Measurements from ENCODE around the gene VTI1A.

VTI1A gene

DNA sequence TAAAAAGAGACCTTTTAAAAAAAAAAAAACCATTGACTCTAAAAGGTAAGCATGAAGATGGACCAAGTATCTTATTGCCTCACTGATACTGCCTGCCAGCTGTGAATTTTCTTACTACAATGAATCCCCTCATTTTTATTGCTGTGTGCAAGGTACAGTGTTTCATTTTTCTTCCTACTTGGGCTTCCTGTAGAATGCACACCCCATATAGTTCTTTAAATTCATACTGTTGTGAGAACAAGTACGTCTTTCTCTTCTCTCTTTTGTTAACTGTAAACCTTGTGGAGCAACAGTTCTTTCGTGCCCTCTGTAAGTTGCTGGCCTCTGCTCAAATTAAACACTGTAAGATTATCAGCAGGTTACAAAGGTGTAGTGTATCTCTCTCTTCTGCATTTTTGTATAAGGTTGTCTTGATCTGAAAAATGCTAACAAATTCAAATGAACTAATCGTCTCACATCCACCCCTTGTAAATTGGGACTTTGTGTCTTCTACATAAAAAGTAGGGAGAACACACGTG is 105.6 kb downstream of the VTI1A start:
- no peak for DNase-seq (ENCODE audit: low read depth)
- TF ChIP-seq CTCF (IDR thresholded peaks at IDR 0.05; ENCODE audit: low read depth, low read length) (no peak), MAX (IDR thresholded peaks at IDR 0.05; ENCODE audit: low read depth, low read length) (no peak), POLR2A (IDR thresholded peaks at IDR 0.05; ENCODE audit: extremely low read depth, insufficient read length) (no peak), MYC (IDR thresholded peaks at IDR 0.05; ENCODE audit: low read depth, low read length) (no peak)
- H3K4me3 ChIP-seq (ENCODE audit: low read depth, low read length) = no peak overlapping the region

DNA sequence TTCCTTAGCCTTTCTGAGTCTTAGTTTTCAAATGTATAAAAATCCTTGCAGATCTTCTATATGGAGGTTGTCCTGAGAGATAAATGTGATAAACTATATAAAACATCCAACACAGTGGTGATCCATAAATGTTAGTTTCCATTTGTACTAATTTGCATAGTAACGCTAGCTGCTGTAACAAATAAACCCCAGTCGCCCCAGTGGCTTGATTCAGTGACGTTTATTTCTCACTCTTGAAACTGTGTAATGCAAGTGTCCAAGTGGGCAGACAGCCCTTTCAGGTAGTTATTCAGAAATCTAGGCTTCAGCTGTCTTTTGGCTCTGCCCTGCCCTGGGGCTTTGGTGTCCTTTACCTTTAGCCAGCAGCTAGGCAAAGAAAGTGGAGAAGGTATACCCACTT is 106.3 kb downstream of the VTI1A start:
- TF ChIP-seq MAX (IDR thresholded peaks at IDR 0.05; ENCODE audit: low read depth, low read length) (no peak), POLR2A (IDR thresholded peaks at IDR 0.05; ENCODE audit: extremely low read depth, insufficient read length) (no peak), MYC (IDR thresholded peaks at IDR 0.05; ENCODE audit: low read depth, low read length) (no peak), CTCF (IDR thresholded peaks at IDR 0.05; ENCODE audit: low read depth, low read length) (no peak)
- no peak overlapping the region for H3K4me3 ChIP-seq (ENCODE audit: low read depth, low read length)
- DNase-seq (ENCODE audit: low read depth) = no peak

GRCh38 chr10:112554263-112554662 is 107.2 kb downstream of the VTI1A start:
- no peak overlapping the region for H3K4me3 ChIP-seq (ENCODE audit: low read depth, low read length)
- DNase-seq (ENCODE audit: low read depth) = no peak
- no peak for TF ChIP-seq POLR2A (IDR thresholded peaks at IDR 0.05; ENCODE audit: extremely low read depth, insufficient read length)

DNA sequence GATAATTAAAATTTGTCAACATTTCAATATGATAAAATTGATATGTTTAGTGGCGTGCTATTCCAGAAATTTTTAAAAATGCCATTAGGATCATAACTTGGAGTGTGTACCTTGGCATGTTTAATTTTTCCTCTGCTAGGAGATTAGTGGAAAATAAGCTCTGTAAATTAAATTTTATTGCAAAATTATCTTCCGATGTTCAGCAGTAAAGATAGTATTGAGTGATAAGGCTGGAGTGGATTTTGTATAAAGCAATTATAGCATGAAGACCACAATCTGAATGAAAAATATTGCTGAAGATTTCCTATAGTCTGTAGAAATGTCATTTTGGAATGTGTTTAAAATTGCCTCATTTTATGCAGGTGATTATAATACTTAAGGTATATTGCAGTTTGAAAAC is 110.2 kb downstream of the VTI1A start:
- DNase-seq (ENCODE audit: low read depth) = no peak
- H3K4me3 ChIP-seq (ENCODE audit: low read depth, low read length) = no peak overlapping the region
- TF ChIP-seq POLR2A (IDR thresholded peaks at IDR 0.05; ENCODE audit: extremely low read depth, insufficient read length) (no peak), CTCF (IDR thresholded peaks at IDR 0.05; ENCODE audit: low read depth, low read length) (no peak), MYC (IDR thresholded peaks at IDR 0.05; ENCODE audit: low read depth, low read length) (no peak), MAX (IDR thresholded peaks at IDR 0.05; ENCODE audit: low read depth, low read length) (no peak)

DNA sequence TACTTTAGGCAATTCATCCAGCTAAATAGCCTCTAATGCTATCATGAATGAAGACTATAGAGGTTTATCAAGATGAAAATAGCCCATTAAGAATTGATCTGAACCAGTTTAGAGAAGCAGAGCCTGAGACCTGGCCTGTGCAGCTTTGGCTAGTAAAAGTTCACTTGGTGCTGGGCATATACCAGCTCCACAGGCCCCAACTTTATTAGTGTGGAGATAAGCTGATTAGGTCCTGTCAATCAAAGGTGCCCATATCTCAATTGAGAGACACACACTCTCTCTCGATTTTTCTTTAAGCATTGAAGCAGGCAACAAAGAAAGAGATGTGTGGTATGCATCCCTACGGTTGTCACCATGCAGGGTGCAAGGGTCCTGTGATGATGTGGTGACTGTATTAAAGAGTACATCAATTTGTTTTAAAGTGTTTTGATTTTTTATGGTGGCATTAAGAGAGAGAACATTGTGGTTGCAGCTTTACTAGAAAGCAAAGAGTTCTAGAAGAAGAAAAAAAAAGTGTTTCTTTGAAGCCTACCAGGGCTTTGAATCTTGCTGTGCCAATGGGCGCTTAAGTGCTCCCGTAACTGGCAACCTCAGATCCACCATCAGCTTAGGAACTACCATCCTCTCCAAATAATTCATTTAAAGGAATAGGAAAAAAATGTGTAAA is 111.6 kb downstream of the VTI1A start:
- TF ChIP-seq MAX (IDR thresholded peaks at IDR 0.05; ENCODE audit: low read depth, low read length) (no peak), POLR2A (IDR thresholded peaks at IDR 0.05; ENCODE audit: extremely low read depth, insufficient read length) (no peak), MYC (IDR thresholded peaks at IDR 0.05; ENCODE audit: low read depth, low read length) (no peak), CTCF (IDR thresholded peaks at IDR 0.05; ENCODE audit: low read depth, low read length) (no peak)
- no peak overlapping the region for H3K4me3 ChIP-seq (ENCODE audit: low read depth, low read length)
- no peak for DNase-seq (ENCODE audit: low read depth)

DNA sequence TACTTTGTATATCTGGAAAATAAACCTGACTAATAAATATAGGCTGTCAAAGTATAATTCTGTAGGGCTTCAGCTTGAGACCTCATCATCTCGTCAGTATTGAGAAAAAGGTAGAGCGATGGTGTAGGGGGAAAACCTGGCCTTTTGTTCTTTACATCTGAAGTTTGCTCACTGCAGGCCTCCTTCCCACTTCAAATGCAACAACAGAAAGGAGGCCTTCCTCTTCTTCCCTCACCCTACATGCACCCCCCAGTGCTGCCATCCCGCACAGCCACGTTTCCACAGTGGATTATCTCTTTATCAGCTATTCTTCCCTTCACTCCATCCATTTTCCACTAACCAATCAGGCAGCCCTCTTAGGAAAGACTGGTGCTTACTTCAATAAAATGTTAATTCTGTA is 112.3 kb downstream of the VTI1A start:
- no peak for DNase-seq (ENCODE audit: low read depth)
- no peak overlapping the region for H3K4me3 ChIP-seq (ENCODE audit: low read depth, low read length)
- no peak for TF ChIP-seq MYC (IDR thresholded peaks at IDR 0.05; ENCODE audit: low read depth, low read length)
- TF ChIP-seq POLR2A (IDR thresholded peaks at IDR 0.05; ENCODE audit: extremely low read depth, insufficient read length) = no peak
- TF ChIP-seq MAX (IDR thresholded peaks at IDR 0.05; ENCODE audit: low read depth, low read length) = no peak

Data from NB4 (cell line).